ENCODE measurements around the gene PML.

The PML gene, protein sequence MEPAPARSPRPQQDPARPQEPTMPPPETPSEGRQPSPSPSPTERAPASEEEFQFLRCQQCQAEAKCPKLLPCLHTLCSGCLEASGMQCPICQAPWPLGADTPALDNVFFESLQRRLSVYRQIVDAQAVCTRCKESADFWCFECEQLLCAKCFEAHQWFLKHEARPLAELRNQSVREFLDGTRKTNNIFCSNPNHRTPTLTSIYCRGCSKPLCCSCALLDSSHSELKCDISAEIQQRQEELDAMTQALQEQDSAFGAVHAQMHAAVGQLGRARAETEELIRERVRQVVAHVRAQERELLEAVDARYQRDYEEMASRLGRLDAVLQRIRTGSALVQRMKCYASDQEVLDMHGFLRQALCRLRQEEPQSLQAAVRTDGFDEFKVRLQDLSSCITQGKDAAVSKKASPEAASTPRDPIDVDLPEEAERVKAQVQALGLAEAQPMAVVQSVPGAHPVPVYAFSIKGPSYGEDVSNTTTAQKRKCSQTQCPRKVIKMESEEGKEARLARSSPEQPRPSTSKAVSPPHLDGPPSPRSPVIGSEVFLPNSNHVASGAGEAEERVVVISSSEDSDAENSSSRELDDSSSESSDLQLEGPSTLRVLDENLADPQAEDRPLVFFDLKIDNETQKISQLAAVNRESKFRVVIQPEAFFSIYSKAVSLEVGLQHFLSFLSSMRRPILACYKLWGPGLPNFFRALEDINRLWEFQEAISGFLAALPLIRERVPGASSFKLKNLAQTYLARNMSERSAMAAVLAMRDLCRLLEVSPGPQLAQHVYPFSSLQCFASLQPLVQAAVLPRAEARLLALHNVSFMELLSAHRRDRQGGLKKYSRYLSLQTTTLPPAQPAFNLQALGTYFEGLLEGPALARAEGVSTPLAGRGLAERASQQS

DNA sequence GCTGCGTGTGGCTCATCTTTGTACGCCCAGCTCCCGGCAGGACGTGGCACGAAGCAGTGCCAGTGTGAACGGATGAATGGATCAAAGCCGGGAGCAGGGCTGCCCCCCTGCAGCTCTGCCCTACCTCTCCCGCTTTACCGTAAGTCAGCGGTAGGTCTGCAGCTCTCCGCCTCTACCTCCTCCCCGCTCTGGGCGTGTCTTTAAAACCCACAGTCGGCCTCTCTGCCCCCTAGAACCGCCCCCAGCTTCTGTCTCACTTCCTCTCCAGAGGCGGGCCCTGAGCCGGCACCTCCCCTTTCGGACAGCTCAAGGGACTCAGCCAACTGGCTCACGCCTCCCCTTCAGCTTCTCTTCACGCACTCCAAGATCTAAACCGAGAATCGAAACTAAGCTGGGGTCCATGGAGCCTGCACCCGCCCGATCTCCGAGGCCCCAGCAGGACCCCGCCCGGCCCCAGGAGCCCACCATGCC, at the start of gene PML:
TSS of gene PML (plus strand) at position 304 of the 471 bp plus-strand sequence. CDS start at position 401, 97 bp downstream.
- peak; percentile 95 to 96 for DNase-seq (ENCODE audit: low read depth in 2 of 2)
- H3K4me3 ChIP-seq (replicated peaks in 1 of 2; ENCODE audit: low read depth in 2 of 2, low read length in 2 of 2), result peak within 1 kb of the TSS; percentile 90 to 97
- TF ChIP-seq CTCF (IDR thresholded peaks at IDR 0.05; ENCODE audit: low read depth, low read length), result no peak

DNA sequence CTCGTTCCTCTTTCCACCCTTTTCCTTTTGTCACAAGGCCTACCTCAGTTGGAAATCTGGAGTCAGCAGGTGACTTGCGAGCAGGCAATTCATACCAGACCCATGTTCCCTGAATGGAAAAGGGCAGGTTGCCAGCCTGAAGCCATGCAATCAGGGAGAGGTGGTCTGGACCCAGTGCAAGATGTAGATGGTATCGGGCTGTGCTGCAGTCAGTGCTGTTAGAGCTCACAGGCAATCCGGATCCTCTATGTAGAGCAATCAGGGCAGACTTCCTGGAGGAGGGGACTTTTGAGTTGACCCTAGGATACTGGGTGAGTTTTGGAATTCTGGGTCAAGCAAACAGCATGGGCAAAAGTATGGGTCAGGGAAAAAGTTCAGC, 49.4 kb upstream of the PML start:
- no peak overlapping the region for H3K4me3 ChIP-seq (replicated peaks in 1 of 2; ENCODE audit: low read depth in 2 of 2, low read length in 2 of 2)
- no peak for TF ChIP-seq CTCF (IDR thresholded peaks at IDR 0.05; ENCODE audit: low read depth, low read length)
- no peak for DNase-seq (ENCODE audit: low read depth in 2 of 2)

DNA sequence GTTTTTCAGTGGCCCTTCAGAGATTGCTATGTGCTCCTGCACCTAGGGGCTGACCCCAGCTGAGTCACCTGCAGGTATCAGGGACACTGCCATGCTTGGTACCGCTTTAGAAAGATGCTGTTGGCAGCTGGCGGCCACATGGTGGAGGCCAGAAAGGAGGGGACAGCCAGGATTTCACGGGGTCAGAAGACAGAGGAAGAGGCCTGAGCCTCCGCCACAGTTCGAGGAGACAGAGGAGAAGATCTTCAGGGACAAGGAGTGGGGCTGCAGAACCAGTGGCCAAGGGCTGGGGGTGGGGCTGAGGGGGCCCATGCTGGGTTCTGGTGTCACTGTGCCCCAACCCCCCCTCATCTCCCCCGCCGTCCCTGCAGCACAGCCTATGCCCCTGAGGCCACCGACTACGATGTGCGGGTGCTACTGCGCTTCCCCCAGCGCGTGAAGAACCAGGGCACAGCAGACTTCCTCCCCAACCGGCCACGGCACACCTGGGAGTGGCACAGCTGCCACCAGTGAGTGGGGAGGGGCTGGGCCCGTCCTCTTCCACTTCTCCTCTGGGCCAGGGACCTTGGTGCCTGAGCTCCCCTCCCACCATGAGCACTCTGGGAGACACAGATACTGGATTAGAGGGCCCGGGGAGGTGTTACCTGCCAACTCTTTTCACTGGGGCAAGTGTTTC, 48.3 kb upstream of the PML start:
- no peak for DNase-seq (ENCODE audit: low read depth in 2 of 2)
- TF ChIP-seq CTCF (IDR thresholded peaks at IDR 0.05; ENCODE audit: low read depth, low read length), result no peak
- no peak overlapping the region for H3K4me3 ChIP-seq (replicated peaks in 1 of 2; ENCODE audit: low read depth in 2 of 2, low read length in 2 of 2)

- no peak overlapping the region for H3K4me3 ChIP-seq (replicated peaks in 1 of 2; ENCODE audit: low read depth in 2 of 2, low read length in 2 of 2)
- TF ChIP-seq CTCF (IDR thresholded peaks at IDR 0.05; ENCODE audit: low read depth, low read length), result no peak
- DNase-seq (ENCODE audit: low read depth in 2 of 2), result no peak
Observed at GRCh38 chr15:73946795-73947370, 47.6 kb upstream of the PML start.

- no peak overlapping the region for H3K4me3 ChIP-seq (replicated peaks in 1 of 2; ENCODE audit: low read depth in 2 of 2, low read length in 2 of 2)
- TF ChIP-seq CTCF (IDR thresholded peaks at IDR 0.05; ENCODE audit: low read depth, low read length), result no peak
- DNase-seq (ENCODE audit: low read depth in 2 of 2), result no peak
Observed at GRCh38 chr15:73947651-73948050, 46.9 kb upstream of the PML start.

DNA sequence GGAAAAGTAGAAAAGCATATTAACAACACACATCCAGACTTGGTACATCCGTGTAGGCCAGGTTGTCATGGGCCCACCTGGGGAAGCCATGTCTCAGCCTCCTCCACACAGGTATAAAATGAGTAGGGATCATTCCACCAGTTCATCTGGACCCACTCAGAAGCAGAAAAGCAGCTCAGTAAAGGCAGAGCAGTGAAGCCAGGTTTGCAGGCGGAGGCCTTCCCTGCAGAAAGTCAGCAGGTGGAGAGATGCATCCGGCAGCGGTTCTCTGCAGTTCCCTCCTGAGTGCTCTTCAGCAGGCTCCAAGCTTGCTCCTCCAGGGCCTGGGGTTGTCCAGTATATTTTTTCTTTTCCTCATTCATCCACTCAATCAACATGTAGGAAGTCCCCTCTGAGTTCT, 46.1 kb upstream of the PML start:
- H3K4me3 ChIP-seq (replicated peaks in 1 of 2; ENCODE audit: low read depth in 2 of 2, low read length in 2 of 2), result no peak overlapping the region
- TF ChIP-seq CTCF (IDR thresholded peaks at IDR 0.05; ENCODE audit: low read depth, low read length), result no peak
- DNase-seq (ENCODE audit: low read depth in 2 of 2), result no peak

All from cardiac fibroblast (primary cell).